GM18502 (cell line): ENCODE data around the gene GAS7.

ENCODE experiments used
- ATAC-seq: cut with Tn5 transposase; IDR thresholded peaks from one replicate; pipeline ENCODE4 v1.9.1; 2021; ENCODE audit warnings: mild to moderate bottlenecking; ENCODE audit not compliant: unreplicated experiment, poor library complexity

GAS7 gene

GRCh38 chr17:10172778-10173177, 25.6 kb downstream of the GAS7 start:
- ATAC-seq, result no peak

GRCh38 chr17:10172241-10172741, 26.1 kb downstream of the GAS7 start:
- ATAC-seq, result no peak

GRCh38 chr17:10171581-10171981, 26.8 kb downstream of the GAS7 start:
- no peak for ATAC-seq

- ATAC-seq, result no peak
Measured at GRCh38 chr17:10171122-10171571, 27.3 kb downstream of the GAS7 start.

- ATAC-seq, result no peak
Measured at GRCh38 chr17:10170233-10170632, 28.2 kb downstream of the GAS7 start.

GRCh38 chr17:10169290-10169689, 29.1 kb downstream of the GAS7 start:
- ATAC-seq, result no peak

GRCh38 chr17:10166176-10166935, 32.0 kb downstream of the GAS7 start:
- no peak for ATAC-seq

GRCh38 chr17:10162096-10162495, 36.3 kb downstream of the GAS7 start:
- ATAC-seq, result no peak

- no peak for ATAC-seq
Measured at GRCh38 chr17:10161386-10161785, 37.0 kb downstream of the GAS7 start.

- ATAC-seq, result peak; percentile 78
Measured at GRCh38 chr17:10156948-10157607, 41.3 kb downstream of the GAS7 start.

- ATAC-seq, result no peak
Measured at GRCh38 chr17:10156599-10156947, 41.8 kb downstream of the GAS7 start.

- ATAC-seq, result no peak
Measured at GRCh38 chr17:10156077-10156435, 42.4 kb downstream of the GAS7 start.

- ATAC-seq, result no peak
Measured at GRCh38 chr17:10155371-10156076, 42.9 kb downstream of the GAS7 start.

- ATAC-seq, result no peak
Measured at GRCh38 chr17:10151667-10152496, 46.5 kb downstream of the GAS7 start.

GRCh38 chr17:10149573-10150399, 48.6 kb downstream of the GAS7 start:
- peak; percentile 79 for ATAC-seq

GRCh38 chr17:10147761-10148415, 50.5 kb downstream of the GAS7 start:
- ATAC-seq, result no peak

- ATAC-seq, result no peak
Measured at GRCh38 chr17:10147040-10147439, 51.4 kb downstream of the GAS7 start.

- no peak for ATAC-seq
Measured at GRCh38 chr17:10144982-10145381, 53.4 kb downstream of the GAS7 start.

GRCh38 chr17:10144456-10144855, 54.0 kb downstream of the GAS7 start:
- no peak for ATAC-seq
